HepG2 (cell line): ENCODE measurements around the gene MTA3. TPM values are rescaled to one million over a fixed set of nuclear protein-coding genes. Genes with fewer than 3 reads are reported as not detected.

Experiments
- FIP1L1 ChIP-seq: fragments of 200-400 bp; formaldehyde crosslinking; IDR thresholded peaks from 2 replicates; pipeline ENCODE4 v1.6.1; 2018; ENCODE audit warnings: low read depth, mild to moderate bottlenecking, low read length, moderate library complexity, borderline replicate concordance; ENCODE audit not compliant: insufficient read depth
- GLMP ChIP-seq: sonication (generic); formaldehyde crosslinking; IDR thresholded peaks from 2 replicates; pipeline ENCODE4 v1.9.0; 2021; ENCODE audit warnings: missing genetic modification reagents, mild to moderate bottlenecking, borderline replicate concordance
- HNF4G ChIP-seq, 2 experiments: sonication (generic) in 1 of 2; formaldehyde crosslinking in 1 of 2; IDR thresholded peaks; 2 replicates each; pipeline versions ENCODE4 v1.4.0 to v1.6.1; 2011 to 2020; ENCODE audit warnings: borderline replicate concordance in 2 of 2, low read depth in 2 of 2, mild to moderate bottlenecking in 2 of 2, low read length in 1 of 2, missing genetic modification reagents in 1 of 2, moderate library complexity in 1 of 2
- HNRNPUL1 ChIP-seq: fragments of 200-400 bp; formaldehyde crosslinking; IDR thresholded peaks from 2 replicates; pipeline ENCODE4 v1.6.1; 2017; ENCODE audit warnings: low read depth, mild to moderate bottlenecking, low read length, moderate library complexity
- NONO ChIP-seq, 2 experiments: fragments of 450-650 bp in 1 of 2; sonication (generic) in 1 of 2; formaldehyde crosslinking in 1 of 2; IDR thresholded peaks in 1 of 2; conservative IDR thresholded peaks in 1 of 2; 2 replicates each; pipeline versions ENCODE4 v1.6.1 to v1.8.0; 2017 to 2022; ENCODE audit warnings: mild to moderate bottlenecking in 1 of 2, missing genetic modification reagents in 1 of 2, moderate library complexity in 1 of 2
- PLRG1 ChIP-seq: fragments of 450-650 bp; conservative IDR thresholded peaks from 2 replicates; pipeline ENCODE4 v1.6.1; 2016
- PRMT3 ChIP-seq: sonication (generic); formaldehyde crosslinking; IDR thresholded peaks from 2 replicates; pipeline ENCODE4 v1.8.1; 2022; ENCODE audit warnings: low read depth, mild to moderate bottlenecking, moderate library complexity, missing genetic modification reagents, borderline replicate concordance
- RORA ChIP-seq: sonication (generic); formaldehyde crosslinking; IDR thresholded peaks from 2 replicates; pipeline ENCODE4 v1.5.0; 2020; ENCODE audit warnings: mild to moderate bottlenecking, missing genetic modification reagents, moderate library complexity
- SIX4 ChIP-seq: sonication (generic); formaldehyde crosslinking; IDR thresholded peaks from 2 replicates; pipeline ENCODE4 v1.4.0; 2020; ENCODE audit warnings: missing genetic modification reagents
- SMARCE1 ChIP-seq: fragments of 450-650 bp; IDR thresholded peaks from 2 replicates; pipeline ENCODE4 v1.6.1; 2017; ENCODE audit warnings: borderline replicate concordance
- SNRNP70 ChIP-seq: fragments of 200-400 bp; formaldehyde crosslinking; IDR thresholded peaks from 2 replicates; pipeline ENCODE4 v1.6.1; 2017; ENCODE audit warnings: mild to moderate bottlenecking, low read depth, low read length, moderate library complexity
- SSRP1 ChIP-seq: IDR thresholded peaks from 2 replicates; pipeline ENCODE4 v1.6.1; 2016; ENCODE audit warnings: control low read depth
- THYN1 ChIP-seq: sonication (generic); formaldehyde crosslinking; IDR thresholded peaks from 2 replicates; pipeline ENCODE4 v1.8.1; 2023; ENCODE audit warnings: low read depth, mild to moderate bottlenecking, moderate library complexity, missing genetic modification reagents, borderline replicate concordance
- XRCC5 ChIP-seq: fragments of 200-400 bp; formaldehyde crosslinking; optimal IDR thresholded peaks from 2 replicates; pipeline ENCODE3; 2017; ENCODE audit warnings: mild to moderate bottlenecking, low read length
- ZFP37 ChIP-seq: sonication (generic); formaldehyde crosslinking; IDR thresholded peaks from 2 replicates; pipeline ENCODE4 v1.4.0; 2020; ENCODE audit warnings: missing genetic modification reagents, borderline replicate concordance
- ZMAT3 ChIP-seq: sonication (generic); formaldehyde crosslinking; conservative IDR thresholded peaks from 2 replicates; pipeline ENCODE4 v1.7.0; 2021; ENCODE audit warnings: missing genetic modification reagents
- ZMYM2 ChIP-seq: sonication (generic); formaldehyde crosslinking; IDR thresholded peaks from 2 replicates; pipeline ENCODE4 v1.8.0; 2022; ENCODE audit warnings: mild to moderate bottlenecking, missing genetic modification reagents
- ZNF24 ChIP-seq: fragments of 450-650 bp; IDR thresholded peaks from 2 replicates; pipeline ENCODE4 v1.6.1; 2017; ENCODE audit warnings: antibody characterized with exemption, mild to moderate bottlenecking
- ZNF264 ChIP-seq: sonication (generic); formaldehyde crosslinking; IDR thresholded peaks from 2 replicates; pipeline ENCODE4 v1.4.0; 2020; ENCODE audit warnings: missing genetic modification reagents
- ZNF44 ChIP-seq: sonication (generic); formaldehyde crosslinking; IDR thresholded peaks from 2 replicates; pipeline ENCODE4 v1.5.1; 2020; ENCODE audit warnings: mild to moderate bottlenecking, missing genetic modification reagents
- ZNF484 ChIP-seq: sonication (generic); formaldehyde crosslinking; IDR thresholded peaks from 2 replicates; pipeline ENCODE4 v1.5.1; 2020; ENCODE audit warnings: mild to moderate bottlenecking, low read depth, missing genetic modification reagents, borderline replicate concordance
- ZNF616 ChIP-seq: sonication (generic); formaldehyde crosslinking; IDR thresholded peaks from 2 replicates; pipeline ENCODE4 v1.5.0; 2020; ENCODE audit warnings: low read depth, mild to moderate bottlenecking, missing genetic modification reagents
- ZNF674 ChIP-seq: sonication (generic); formaldehyde crosslinking; IDR thresholded peaks from 2 replicates; pipeline ENCODE4 v1.5.0; 2020; ENCODE audit warnings: low read depth, mild to moderate bottlenecking, missing genetic modification reagents
- ZSCAN29 ChIP-seq: sonication (generic); formaldehyde crosslinking; conservative IDR thresholded peaks from 2 replicates; pipeline ENCODE4 v1.4.0; 2020; ENCODE audit warnings: mild to moderate bottlenecking, missing genetic modification reagents
- polyA plus RNA-seq, 8 experiments: library from polyadenylated mRNA; depleted of rRNA in 3 of 8; stranded (reverse) in 7 of 8; unstranded in 1 of 8; fragments of >200 nt; fragmentation: Illumina TruSeq in 4 of 8; extraction: Trizol in 4 of 8; gene quantifications; 2 replicates each; pipeline versions ENCODE4 v1.2.1 to v1.2.3, GENCODE V29; 2011 to 2016; ENCODE audit warnings: low read depth in 4 of 8, missing spikeins in 1 of 8, mixed read lengths in 1 of 8; ENCODE audit not compliant: insufficient read depth in 1 of 8
- total RNA-seq, 5 experiments: library from RNA; depleted of rRNA; stranded (reverse); fragments of >200 nt; fragmentation: Illumina TruSeq; extraction: Trizol; gene quantifications; 2 replicates each; pipeline ENCODE4 v1.2.3, GENCODE V29; 2016; ENCODE audit warnings: low read depth in 1 of 5
- TF ChIP-seq, protein P1 (sequence below): sonication (generic); formaldehyde crosslinking; conservative IDR thresholded peaks from 2 replicates; pipeline ENCODE4 v1.4.0; 2020; ENCODE audit warnings: missing genetic modification reagents

Gene MTA3
- total and polyA plus RNA-seq, 2 of the 13 experiments (the other 11 are each of a cell fraction or from before 2014, with no cell fraction given), result 48.8 to 77.8 TPM

DNA sequence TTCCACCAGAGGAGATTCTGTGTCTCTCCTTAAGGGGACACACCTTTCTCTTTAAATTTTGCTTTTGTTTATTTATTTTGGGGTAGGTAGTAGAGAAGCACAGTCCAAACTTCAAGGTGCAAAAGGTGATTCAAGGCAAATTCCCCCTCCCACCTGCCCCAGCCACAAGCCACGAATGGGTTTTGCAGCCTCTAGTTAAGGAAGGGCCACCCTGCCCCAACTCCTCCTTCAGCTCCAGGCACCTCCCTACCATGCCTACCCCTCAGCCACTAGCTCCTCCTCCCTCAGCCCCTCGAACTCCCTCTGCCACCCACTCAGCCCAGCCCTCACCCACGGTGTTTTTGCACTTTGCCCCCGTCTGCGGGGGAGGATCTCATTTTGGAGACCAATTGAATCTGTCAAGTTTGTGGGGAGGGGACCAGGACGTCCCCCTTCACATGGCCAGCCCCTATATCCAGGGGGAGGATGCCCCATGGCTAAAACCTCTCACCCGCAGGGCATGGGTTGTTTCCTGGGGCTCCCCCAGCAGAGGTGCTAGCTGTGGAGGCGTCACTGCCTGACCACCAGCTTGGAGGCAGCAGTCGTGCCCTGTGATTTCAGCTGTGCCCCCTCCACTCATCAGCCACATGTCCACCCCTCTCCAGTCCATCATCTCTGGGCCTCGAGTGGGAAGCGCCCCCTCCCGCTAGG lies 219.5 kb downstream of the MTA3 start (continued):
- TF ChIP-seq XRCC5, result peak; percentile 11
- no peak for TF ChIP-seq ZMAT3 (CRISPR knock-in tag)
- no peak for TF ChIP-seq GLMP (CRISPR knock-in tag)
- TF ChIP-seq ZNF264, result no peak; the same call in 1 of the 2 replicates
- no peak for TF ChIP-seq ZNF484
- TF ChIP-seq ZNF24, result no peak
- TF ChIP-seq ZSCAN29 (CRISPR knock-in tag), result no peak
- no peak for TF ChIP-seq PRMT3
- no peak; the same call in 1 of the 2 replicates for TF ChIP-seq SSRP1 (CRISPR knock-in tag)
- TF ChIP-seq ZFP37 (CRISPR knock-in tag), result no peak
- TF ChIP-seq, protein P1, sequence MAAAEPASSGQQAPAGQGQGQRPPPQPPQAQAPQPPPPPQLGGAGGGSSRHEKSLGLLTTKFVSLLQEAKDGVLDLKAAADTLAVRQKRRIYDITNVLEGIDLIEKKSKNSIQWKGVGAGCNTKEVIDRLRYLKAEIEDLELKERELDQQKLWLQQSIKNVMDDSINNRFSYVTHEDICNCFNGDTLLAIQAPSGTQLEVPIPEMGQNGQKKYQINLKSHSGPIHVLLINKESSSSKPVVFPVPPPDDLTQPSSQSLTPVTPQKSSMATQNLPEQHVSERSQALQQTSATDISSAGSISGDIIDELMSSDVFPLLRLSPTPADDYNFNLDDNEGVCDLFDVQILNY (CRISPR knock-in tag), result no peak
- no peak for TF ChIP-seq FIP1L1
- TF ChIP-seq SMARCE1, result no peak
- no peak for TF ChIP-seq THYN1 (CRISPR knock-in tag)
- no peak for TF ChIP-seq NONO (IDR thresholded peaks at IDR 0.05)
- TF ChIP-seq NONO (CRISPR knock-in tag; conservative IDR thresholded peaks at IDR 0.05), result peak; percentile 56; the same call in 1 of the 2 replicates
- TF ChIP-seq SNRNP70, result no peak
- peak; percentile 85 for TF ChIP-seq HNF4G (IDR thresholded peaks at IDR 0.05; ENCODE audit: borderline replicate concordance, low read depth, low read length)
- TF ChIP-seq HNF4G (CRISPR knock-in tag; IDR thresholded peaks at IDR 0.05; ENCODE audit: borderline replicate concordance, low read depth), result no peak
- TF ChIP-seq ZNF44, result no peak
- no peak for TF ChIP-seq ZNF616 (CRISPR knock-in tag)
- TF ChIP-seq PLRG1, result no peak
- no peak for TF ChIP-seq ZNF674
- no peak for TF ChIP-seq SIX4 (CRISPR knock-in tag)
- no peak for TF ChIP-seq HNRNPUL1
- TF ChIP-seq ZMYM2 (CRISPR knock-in tag), result no peak
- no peak for TF ChIP-seq RORA
